GM18505 (cell line): ENCODE data around the gene SLIT3.

ENCODE experiments used
- ATAC-seq: cut with Tn5 transposase; IDR thresholded peaks from one replicate; pipeline ENCODE4 v1.9.1; 2021; ENCODE audit not compliant: unreplicated experiment
- POLR2A ChIP-seq: IDR thresholded peaks from 4 replicates; pipeline ENCODE4 v1.6.1; 2011; ENCODE audit warnings: borderline replicate concordance; ENCODE audit not compliant: insufficient read depth, insufficient read length; ENCODE audit errors: extremely low read depth

The SLIT3 gene

GRCh38 chr5:168727547-168727946 lies 573.4 kb downstream of the SLIT3 start:
- no peak for ATAC-seq
- TF ChIP-seq POLR2A: no peak

GRCh38 chr5:168726342-168726741 lies 574.6 kb downstream of the SLIT3 start:
- TF ChIP-seq POLR2A: no peak
- ATAC-seq: no peak

GRCh38 chr5:168724227-168724626 lies 576.7 kb downstream of the SLIT3 start:
- no peak for ATAC-seq
- TF ChIP-seq POLR2A: no peak

GRCh38 chr5:168723037-168723436 lies 577.9 kb downstream of the SLIT3 start:
- no peak for TF ChIP-seq POLR2A
- ATAC-seq: no peak

GRCh38 chr5:168721966-168722365 lies 579.0 kb downstream of the SLIT3 start:
- ATAC-seq: no peak
- no peak for TF ChIP-seq POLR2A

- ATAC-seq: no peak
- no peak for TF ChIP-seq POLR2A
These were observed 579.8 kb downstream of the SLIT3 start for GRCh38 chr5:168721002-168721753.

- no peak for ATAC-seq
- TF ChIP-seq POLR2A: no peak
These were observed 580.4 kb downstream of the SLIT3 start for GRCh38 chr5:168720575-168720974.

- no peak for TF ChIP-seq POLR2A
- ATAC-seq: no peak
These were observed 586.9 kb downstream of the SLIT3 start for GRCh38 chr5:168714046-168714445.

GRCh38 chr5:168713051-168713450 lies 587.9 kb downstream of the SLIT3 start:
- ATAC-seq: no peak
- no peak for TF ChIP-seq POLR2A

GRCh38 chr5:168712280-168712924 lies 588.5 kb downstream of the SLIT3 start:
- no peak for TF ChIP-seq POLR2A
- ATAC-seq: no peak

GRCh38 chr5:168710706-168711105 lies 590.2 kb downstream of the SLIT3 start:
- ATAC-seq: no peak
- TF ChIP-seq POLR2A: no peak

- ATAC-seq: no peak
- no peak for TF ChIP-seq POLR2A
These were observed 592.9 kb downstream of the SLIT3 start for GRCh38 chr5:168707716-168708695.

GRCh38 chr5:168706655-168707069 lies 594.3 kb downstream of the SLIT3 start:
- TF ChIP-seq POLR2A: no peak
- no peak for ATAC-seq
